Hepatocyte (in vitro differentiated cells): ENCODE results near the gene MAP3K5. TPM values are rescaled to one million over a fixed set of nuclear protein-coding genes. Genes with fewer than 3 reads are reported as not detected.

Source experiments
- DNase-seq: peaks from one replicate; pipeline ENCODE4 v3.0.0-alpha.2; 2016; ENCODE audit warnings: low spot score
- H2AFZ ChIP-seq: fragments of 200-600 bp; sonication (generic); 2 replicates; pipeline ENCODE4 v1.6.0; 2016; ENCODE audit warnings: antibody characterized with exemption, mild to moderate bottlenecking
- H3K27ac ChIP-seq: fragments of 200-600 bp; sonication (generic); 2 replicates; pipeline ENCODE4 v1.5.1; 2016; ENCODE audit warnings: mild to moderate bottlenecking
- H3K27me3 ChIP-seq: fragments of 200-600 bp; sonication (generic); 2 replicates; pipeline ENCODE4 v1.6.1; 2016
- H3K36me3 ChIP-seq: fragments of 200-600 bp; sonication (generic); replicated peaks from 2 replicates; pipeline ENCODE4 v1.5.1; 2016; ENCODE audit warnings: low read depth; ENCODE audit not compliant: insufficient read depth
- H3K4me1 ChIP-seq: fragments of 200-600 bp; sonication (generic); 2 replicates; pipeline ENCODE4 v1.5.1; 2016; ENCODE audit warnings: mild to moderate bottlenecking, moderate library complexity; ENCODE audit not compliant: insufficient read depth
- H3K4me2 ChIP-seq: fragments of 200-600 bp; sonication (generic); 2 replicates; pipeline ENCODE4 v1.6.0; 2016
- H3K4me3 ChIP-seq: fragments of 200-600 bp; sonication (generic); 2 replicates; pipeline ENCODE4 v1.5.1; 2016; ENCODE audit warnings: mild to moderate bottlenecking
- H3K79me2 ChIP-seq: fragments of 200-600 bp; sonication (generic); 2 replicates; pipeline ENCODE4 v1.6.0; 2017; ENCODE audit warnings: mild to moderate bottlenecking
- H3K9me2 ChIP-seq: fragments of 200-600 bp; sonication (generic); replicated peaks from 2 replicates; pipeline ENCODE4 v1.6.0; 2017; ENCODE audit warnings: mild to moderate bottlenecking; ENCODE audit not compliant: insufficient read depth
- H3K9me3 ChIP-seq: fragments of 200-600 bp; sonication (generic); 2 replicates; pipeline ENCODE4 v1.5.1; 2016; ENCODE audit warnings: low read depth, mild to moderate bottlenecking
- H4K20me1 ChIP-seq: fragments of 200-600 bp; sonication (generic); 2 replicates; pipeline ENCODE4 v1.6.0; 2016; ENCODE audit warnings: mild to moderate bottlenecking; ENCODE audit not compliant: insufficient read depth, poor library complexity, severe bottlenecking
- EZH2 ChIP-seq: fragments of 200-600 bp; sonication (generic); IDR thresholded peaks from 2 replicates; pipeline ENCODE4 v1.6.1; 2016; ENCODE audit warnings: antibody characterized with exemption, mild to moderate bottlenecking, borderline replicate concordance
- EZH2phosphoT487 ChIP-seq: fragments of 200-600 bp; sonication (generic); IDR thresholded peaks from one replicate; pipeline ENCODE4 v1.6.1; 2018; ENCODE audit warnings: antibody characterized with exemption, mild to moderate bottlenecking, low read depth, moderate library complexity; ENCODE audit not compliant: unreplicated experiment, severe bottlenecking
- WGBS: methylation state at CpG from one replicate; pipeline ENCODE4 v1.1.6; 2016; ENCODE audit warnings: low lambda C conversion rate; ENCODE audit errors: missing lambda C conversion rate; 5-methylcytosine and 5-hydroxymethylcytosine counted together
- polyA plus RNA-seq: library from polyadenylated mRNA; unstranded; fragments of >200 nt; fragmentation: Nextera tagmentation; extraction: Ambion mirVana; gene quantifications from 2 replicates; pipeline ENCODE4 v1.2.1, GENCODE V29; 2016
- total RNA-seq: library from RNA; depleted of rRNA; stranded (reverse); fragments of >200 nt; gene quantifications from 2 replicates; pipeline ENCODE4 v1.2.3, GENCODE V29; 2014
- TF ChIP-seq, protein P1 (sequence below): fragments of 200-600 bp; sonication (generic); IDR thresholded peaks from 2 replicates; pipeline ENCODE4 v1.5.1; 2016; ENCODE audit warnings: antibody characterized with exemption, mild to moderate bottlenecking; ENCODE audit not compliant: poor library complexity

The MAP3K5 gene
- total and polyA plus RNA-seq, 2 experiments from 2014 or later, result 2.2 to 5.9 TPM

DNA sequence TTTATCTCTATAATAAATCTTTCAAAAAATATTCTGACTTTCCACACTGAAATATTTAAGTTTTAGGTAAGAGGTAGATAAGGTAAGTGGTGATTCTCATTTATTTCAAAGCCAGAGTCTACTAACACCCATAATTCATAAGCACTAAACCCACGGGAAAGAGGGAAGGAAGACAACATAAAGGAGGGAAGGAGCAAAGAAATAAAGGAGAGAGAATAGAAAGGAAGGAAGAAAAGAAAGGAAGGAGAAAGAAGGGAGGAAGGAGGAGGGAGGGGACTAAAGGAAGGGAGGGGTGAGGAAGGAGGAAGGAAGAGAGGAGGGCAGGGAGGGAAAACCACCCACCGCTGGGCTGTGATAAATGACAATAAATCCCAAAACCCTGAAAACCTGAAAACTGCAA lies 25.2 kb downstream of the MAP3K5 start:
- TF ChIP-seq EZH2 (no peak), EZH2phosphoT487 (no peak)
- TF ChIP-seq, protein P1, sequence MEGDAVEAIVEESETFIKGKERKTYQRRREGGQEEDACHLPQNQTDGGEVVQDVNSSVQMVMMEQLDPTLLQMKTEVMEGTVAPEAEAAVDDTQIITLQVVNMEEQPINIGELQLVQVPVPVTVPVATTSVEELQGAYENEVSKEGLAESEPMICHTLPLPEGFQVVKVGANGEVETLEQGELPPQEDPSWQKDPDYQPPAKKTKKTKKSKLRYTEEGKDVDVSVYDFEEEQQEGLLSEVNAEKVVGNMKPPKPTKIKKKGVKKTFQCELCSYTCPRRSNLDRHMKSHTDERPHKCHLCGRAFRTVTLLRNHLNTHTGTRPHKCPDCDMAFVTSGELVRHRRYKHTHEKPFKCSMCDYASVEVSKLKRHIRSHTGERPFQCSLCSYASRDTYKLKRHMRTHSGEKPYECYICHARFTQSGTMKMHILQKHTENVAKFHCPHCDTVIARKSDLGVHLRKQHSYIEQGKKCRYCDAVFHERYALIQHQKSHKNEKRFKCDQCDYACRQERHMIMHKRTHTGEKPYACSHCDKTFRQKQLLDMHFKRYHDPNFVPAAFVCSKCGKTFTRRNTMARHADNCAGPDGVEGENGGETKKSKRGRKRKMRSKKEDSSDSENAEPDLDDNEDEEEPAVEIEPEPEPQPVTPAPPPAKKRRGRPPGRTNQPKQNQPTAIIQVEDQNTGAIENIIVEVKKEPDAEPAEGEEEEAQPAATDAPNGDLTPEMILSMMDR, result no peak
- Histone ChIP-seq H3K36me3 (no peaks in the 10 kb centered on the region), H2AFZ (no peak overlapping the region), H4K20me1 (no peaks in the 10 kb centered on the region), H3K27me3 (no peaks in the 10 kb centered on the region), H3K27ac (no peak overlapping the region), H3K79me2 (no peaks in the 10 kb centered on the region), H3K4me3 (no peak overlapping the region), H3K4me1 (peaks cover 4% of the 10 kb centered on the region), H3K9me3 (no peaks in the 10 kb centered on the region), H3K4me2 (no peak overlapping the region), H3K9me2 (no peaks in the 10 kb centered on the region)
- 76% methylated on average over 1 of the region's 2 CpGs for WGBS
- DNase-seq, result no peak

- Histone ChIP-seq H3K4me3 (no peak overlapping the region), H3K9me2 (no peaks in the 10 kb centered on the region), H3K27ac (no peak overlapping the region), H4K20me1 (no peaks in the 10 kb centered on the region), H3K27me3 (no peaks in the 10 kb centered on the region), H3K9me3 (no peaks in the 10 kb centered on the region), H3K79me2 (no peaks in the 10 kb centered on the region), H3K36me3 (no peaks in the 10 kb centered on the region), H3K4me1 (peaks cover 12% of the 10 kb centered on the region), H3K4me2 (no peak overlapping the region), H2AFZ (no peak overlapping the region)
- no peak for DNase-seq
- TF ChIP-seq, protein P1, result no peak
- TF ChIP-seq EZH2 (no peak), EZH2phosphoT487 (no peak)
- WGBS, result 77% methylated on average over 3 of the region's 3 CpGs
Observed at GRCh38 chr6:136766274-136766673, 26.0 kb downstream of the MAP3K5 start.

DNA sequence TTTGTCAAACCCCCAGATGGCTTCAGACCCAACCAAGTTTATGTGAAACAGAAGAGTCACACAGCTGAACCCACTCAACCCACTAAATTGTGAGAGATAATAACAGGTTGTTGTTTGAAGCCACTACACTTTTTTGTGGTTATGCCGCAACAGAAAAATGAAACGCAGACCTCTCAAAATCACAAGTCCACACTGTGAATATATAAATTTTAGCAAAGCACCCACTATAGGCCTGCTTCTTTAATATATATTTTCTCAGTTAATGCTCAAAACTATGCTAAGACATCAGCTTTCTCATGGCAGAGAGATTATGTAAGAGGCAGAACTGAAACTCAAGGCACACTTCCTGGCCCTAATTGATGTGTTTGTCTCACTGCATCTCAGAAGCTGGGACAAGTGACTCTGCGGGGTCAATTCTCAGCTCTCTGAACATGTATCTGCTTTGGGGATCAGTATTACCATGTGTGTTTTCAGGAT lies 27.7 kb downstream of the MAP3K5 start:
- TF ChIP-seq EZH2 (no peak), EZH2phosphoT487 (no peak)
- TF ChIP-seq, protein P1, result no peak
- Histone ChIP-seq H3K4me2 (no peak overlapping the region), H3K9me2 (no peaks in the 10 kb centered on the region), H3K27me3 (no peaks in the 10 kb centered on the region), H3K36me3 (no peaks in the 10 kb centered on the region), H2AFZ (no peak overlapping the region), H3K9me3 (no peaks in the 10 kb centered on the region), H3K4me3 (no peak overlapping the region), H3K27ac (no peak overlapping the region), H3K4me1 (peaks cover 12% of the 10 kb centered on the region), H4K20me1 (no peaks in the 10 kb centered on the region), H3K79me2 (no peaks in the 10 kb centered on the region)
- WGBS, result 94% methylated on average over 3 of the region's 3 CpGs
- DNase-seq, result no peak
